Transverse colon (tissue), 4 donors: Measurements from ENCODE around the gene PAX5. TPM values are rescaled to one million over a fixed set of nuclear protein-coding genes. Genes with fewer than 3 reads are reported as not detected.

Experiments
- DNase-seq: peaks from one replicate; pipeline ENCODE4 v3.0.0-alpha.2; 2019
- H3K27ac ChIP-seq, 4 donors: fragments of 200-600 bp; sonication (generic); 2 replicates each; pipeline ENCODE4 v1.5.1; 2016 to 2018; ENCODE audit warnings: inconsistent platforms in 4 of 4
- H3K27me3 ChIP-seq: fragments of 200-600 bp; sonication (generic); 2 replicates; pipeline ENCODE4 v1.5.1; 2017; ENCODE audit warnings: inconsistent platforms
- H3K36me3 ChIP-seq, 4 donors: fragments of 200-600 bp; sonication (generic); 2 replicates each; pipeline ENCODE4 v1.5.1; 2017 to 2019; ENCODE audit warnings: inconsistent platforms in 4 of 4
- H3K4me1 ChIP-seq, 4 donors: fragments of 200-600 bp; sonication (generic); 2 replicates each; pipeline ENCODE4 v1.5.1; 2017 to 2020; ENCODE audit warnings: inconsistent platforms in 4 of 4
- H3K4me3 ChIP-seq, 4 donors: fragments of 200-600 bp; sonication (generic); 1 replicate in 1 of 4; 2 replicates in 3 of 4; pipeline versions ENCODE4 v1.5.1 to v1.6.1; 2017 to 2019; ENCODE audit warnings: inconsistent platforms in 4 of 4
- H3K9me3 ChIP-seq, 2 donors: fragments of 200-600 bp; sonication (generic); 2 replicates each; pipeline ENCODE4 v1.5.1; 2017 to 2019; ENCODE audit warnings: inconsistent platforms in 2 of 2
- EP300 ChIP-seq: sonication (generic); formaldehyde crosslinking; IDR thresholded peaks from one replicate; pipeline ENCODE4 v1.6.1; 2017; ENCODE audit warnings: antibody characterized with exemption, low read depth
- POLR2A ChIP-seq: fragments of 450-650 bp; IDR thresholded peaks from one replicate; pipeline ENCODE4 v1.6.1; 2016; ENCODE audit warnings: antibody characterized with exemption, mild to moderate bottlenecking, moderate library complexity
- POLR2AphosphoS5 ChIP-seq, 3 donors: sonication (generic); formaldehyde crosslinking; IDR thresholded peaks; one replicate each; pipeline ENCODE4 v1.6.1; 2016; ENCODE audit warnings: antibody characterized with exemption in 3 of 3
- WGBS, 2 donors: methylation state at CpG; one replicate each; pipeline ENCODE4 v1.1.5; 2018; ENCODE audit warnings: low coverage in 1 of 2; 5-methylcytosine and 5-hydroxymethylcytosine counted together
- in situ Hi-C, 4 donors: fragments of 200-750 bp; cut with MboI; loops; one replicate each; pipeline versions ENCODE4 v1.15.0 to v1.15.1; 2017; ENCODE audit warnings: low sequenced_read_pairs in 3 of 4, low pct_ligation_motif_present in 1 of 4, low pct_unique_long_range_greater_than_20kb in 1 of 4
- intact Hi-C: fragments of 100-400 bp; cut with DNase I; formaldehyde crosslinking; loops from one replicate; pipeline ENCODE4 v1.15.1; 2023; ENCODE audit warnings: low total_unique reads
- total RNA-seq, 4 donors: library from RNA; depleted of rRNA; stranded (reverse); fragments of >200 nt; gene quantifications; one replicate each; pipeline ENCODE4 v1.1.0, GENCODE V29; 2016
- TF ChIP-seq, protein P1 (sequence below), 5 experiments: fragments of 200-600 bp in 3 of 5; fragments of 450-650 bp in 2 of 5; sonication (generic) in 3 of 5; IDR thresholded peaks; 1 replicate in 2 of 5; 2 replicates in 3 of 5; pipeline ENCODE4 v1.5.1; 2016 to 2017; ENCODE audit warnings: antibody characterized with exemption in 5 of 5, inconsistent platforms in 3 of 5, mild to moderate bottlenecking in 2 of 5, moderate library complexity in 1 of 5

Gene PAX5
- total RNA-seq, 4 donors from 2014 or later: 2.4 to 3.7 TPM; not detected in 2

DNA sequence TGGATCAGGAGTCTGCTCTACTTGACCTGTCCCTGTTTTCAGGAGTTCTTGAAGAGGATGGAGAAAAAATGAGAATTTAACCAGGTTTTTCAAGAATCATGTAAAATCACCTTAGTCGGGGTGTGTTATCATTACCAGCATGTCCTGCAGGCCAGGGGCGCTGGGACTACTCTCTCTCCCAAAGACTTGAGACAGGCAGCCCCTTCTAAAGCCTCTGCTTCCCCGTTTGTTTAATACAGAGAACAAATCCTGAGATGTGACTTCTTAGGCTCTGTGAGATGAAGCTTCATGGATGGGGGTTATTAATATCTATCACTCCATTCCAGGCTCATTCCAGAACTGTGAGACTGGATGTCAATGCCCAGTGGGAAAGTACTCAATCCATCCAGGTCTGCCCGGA is 3.0 kb downstream of the PAX5 start:
- H3K27me3 ChIP-seq: peaks cover 100% of the 10 kb centered on the region
- H3K4me1 ChIP-seq: peaks cover 14 to 57% (median 42%) of the 10 kb centered on the region in 4 donors
- no peaks in the 10 kb centered on the region for H3K9me3 ChIP-seq
- H3K27ac ChIP-seq: no peak overlapping the region
- H3K36me3 ChIP-seq: no peaks in the 10 kb centered on the region
- DNase-seq: no peak
- no peak overlapping the region for H3K4me3 ChIP-seq
- intact Hi-C loops (no loop called here), in situ Hi-C loops (no loop called here)
- 13 to 44% methylated on average over 3 to 4 of the region's 4 CpGs for WGBS, 2 donors
- TF ChIP-seq, protein P1, sequence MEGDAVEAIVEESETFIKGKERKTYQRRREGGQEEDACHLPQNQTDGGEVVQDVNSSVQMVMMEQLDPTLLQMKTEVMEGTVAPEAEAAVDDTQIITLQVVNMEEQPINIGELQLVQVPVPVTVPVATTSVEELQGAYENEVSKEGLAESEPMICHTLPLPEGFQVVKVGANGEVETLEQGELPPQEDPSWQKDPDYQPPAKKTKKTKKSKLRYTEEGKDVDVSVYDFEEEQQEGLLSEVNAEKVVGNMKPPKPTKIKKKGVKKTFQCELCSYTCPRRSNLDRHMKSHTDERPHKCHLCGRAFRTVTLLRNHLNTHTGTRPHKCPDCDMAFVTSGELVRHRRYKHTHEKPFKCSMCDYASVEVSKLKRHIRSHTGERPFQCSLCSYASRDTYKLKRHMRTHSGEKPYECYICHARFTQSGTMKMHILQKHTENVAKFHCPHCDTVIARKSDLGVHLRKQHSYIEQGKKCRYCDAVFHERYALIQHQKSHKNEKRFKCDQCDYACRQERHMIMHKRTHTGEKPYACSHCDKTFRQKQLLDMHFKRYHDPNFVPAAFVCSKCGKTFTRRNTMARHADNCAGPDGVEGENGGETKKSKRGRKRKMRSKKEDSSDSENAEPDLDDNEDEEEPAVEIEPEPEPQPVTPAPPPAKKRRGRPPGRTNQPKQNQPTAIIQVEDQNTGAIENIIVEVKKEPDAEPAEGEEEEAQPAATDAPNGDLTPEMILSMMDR (IDR thresholded peaks at IDR 0.05): no peak
- TF ChIP-seq POLR2AphosphoS5 (IDR thresholded peaks at IDR 0.05): no peak

GRCh38 chr9:37030611-37030939 is 3.5 kb downstream of the PAX5 start:
- peaks cover 100% of the 10 kb centered on the region for H3K27me3 ChIP-seq
- in situ Hi-C loops: no loop called here
- WGBS, 2 donors: 3 to 10% methylated on average over 6 to 7 of the region's 7 CpGs
- no peaks in the 10 kb centered on the region for H3K36me3 ChIP-seq
- peaks cover 17 to 57% (median 43%) of the 10 kb centered on the region in 4 donors for H3K4me1 ChIP-seq
- no peaks in the 10 kb centered on the region for H3K9me3 ChIP-seq
- H3K27ac ChIP-seq: no peak overlapping the region
- no peak overlapping the region for H3K4me3 ChIP-seq
- TF ChIP-seq, protein P1 (IDR thresholded peaks at IDR 0.05): no peak
- TF ChIP-seq POLR2AphosphoS5 (IDR thresholded peaks at IDR 0.05) (no peak), EP300 (no peak), POLR2A (no peak)
- DNase-seq: no peak
- intact Hi-C loops: no loop called here

GRCh38 chr9:37029776-37030610 is 4.1 kb downstream of the PAX5 start:
- intact Hi-C loops (no loop called here), in situ Hi-C loops (no loop called here)
- WGBS, 2 donors: 0 to 6% methylated on average over 2 to 47 of the region's 53 CpGs

GRCh38 chr9:37029304-37029775 is 4.7 kb downstream of the PAX5 start:
- H3K9me3 ChIP-seq: no peaks in the 10 kb centered on the region
- H3K36me3 ChIP-seq: no peaks in the 10 kb centered on the region
- intact Hi-C loops: no loop called here
- H3K27me3 ChIP-seq: peaks cover 100% of the 10 kb centered on the region
- 11% methylated on average over 23 of the region's 23 CpGs; no CpG with 5 or more reads in 1 of the 2 donors for WGBS, 2 donors
- TF ChIP-seq, protein P1 (IDR thresholded peaks at IDR 0.05): no peak
- TF ChIP-seq POLR2AphosphoS5 (IDR thresholded peaks at IDR 0.05) (no peak), POLR2A (no peak), EP300 (no peak)
- no peak for DNase-seq
- no peak overlapping the region for H3K4me3 ChIP-seq
- peaks cover 22 to 50% (median 41%) of the 10 kb centered on the region in 4 donors for H3K4me1 ChIP-seq
- in situ Hi-C loops: no loop called here
- no peak overlapping the region for H3K27ac ChIP-seq

More at GRCh38 chr9:37029776-37030610, 4.1 kb downstream of the PAX5 start:
- Histone ChIP-seq H3K9me3 (no peaks in the 10 kb centered on the region), H3K4me3 (no peak overlapping the region), H3K27me3 (peaks cover 100% of the 10 kb centered on the region), H3K27ac (no peak overlapping the region), H3K4me1 (peaks cover 22 to 56% (median 43%) of the 10 kb centered on the region in 4 donors), H3K36me3 (no peaks in the 10 kb centered on the region)
- DNase-seq: no peak
- TF ChIP-seq POLR2A: no peak
- TF ChIP-seq, protein P1 (IDR thresholded peaks at IDR 0.05): no peak
- TF ChIP-seq EP300: no peak
- TF ChIP-seq POLR2AphosphoS5 (IDR thresholded peaks at IDR 0.05): no peak
